Measurements from ENCODE around the gene HDAC11.
"Not testable (repeated sequence)": the region's sequence is repeated elsewhere in the genome, so short reads cannot be mapped to it uniquely, and the experiment has no call there.

The HDAC11 gene

GRCh38 chr3:13493867-13494441 lies 13.8 kb downstream of the HDAC11 start:
- no peak for DNase-seq

GRCh38 chr3:13494463-13495350 lies 14.6 kb downstream of the HDAC11 start:
- DNase-seq: no peak

DNA sequence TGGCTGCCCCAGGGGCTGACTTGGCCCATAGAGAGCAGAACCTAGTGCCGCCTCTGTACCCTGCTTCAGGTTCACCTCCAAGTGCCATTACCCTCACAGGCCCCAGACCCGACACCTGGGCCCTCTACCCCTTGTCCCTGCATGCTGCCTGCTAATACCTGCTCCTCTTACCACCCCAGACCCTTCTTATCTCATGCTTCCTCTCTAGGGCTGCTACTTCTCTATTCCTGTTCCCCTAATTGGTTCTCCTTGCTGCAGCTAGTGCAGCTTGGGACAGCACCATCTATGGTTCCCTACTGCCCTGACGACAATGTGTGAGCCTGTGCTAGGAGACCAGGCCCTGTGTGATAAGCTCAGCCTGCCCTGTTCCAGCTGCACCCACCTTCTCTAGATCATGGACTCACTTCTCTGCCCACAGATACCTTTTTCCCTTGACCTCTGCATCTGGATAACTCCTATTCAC lies 15.3 kb downstream of the HDAC11 start:
- no peak for DNase-seq

GRCh38 chr3:13495921-13496723 lies 16.0 kb downstream of the HDAC11 start:
- DNase-seq: peak in 1 of 2 experiments; percentile 43

GRCh38 chr3:13496879-13497278 lies 16.8 kb downstream of the HDAC11 start:
- DNase-seq: no peak

GRCh38 chr3:13497386-13497785 lies 17.3 kb downstream of the HDAC11 start:
- DNase-seq: no peak

- no peak for DNase-seq
Observed at GRCh38 chr3:13498354-13499060, 18.4 kb downstream of the HDAC11 start.

DNA sequence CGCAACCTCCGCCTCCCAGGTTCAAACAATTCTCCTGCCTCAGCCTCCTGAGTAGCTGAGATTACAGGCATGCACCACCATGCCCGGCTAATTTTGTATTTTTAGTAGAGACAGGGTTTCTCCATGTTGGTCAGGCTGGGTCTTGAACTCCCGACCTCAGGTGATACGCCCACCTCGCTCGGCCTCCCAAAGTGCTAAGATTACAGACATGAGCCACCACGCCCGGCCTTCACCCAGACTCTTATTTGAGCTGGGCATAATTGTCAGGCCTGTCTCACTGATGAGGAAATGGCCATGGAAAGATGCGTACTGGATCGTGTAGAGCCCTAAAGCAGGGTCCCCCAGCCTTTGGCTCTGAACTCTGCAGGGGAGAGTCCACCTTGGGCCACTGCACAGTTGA lies 19.1 kb downstream of the HDAC11 start:
- not testable (repeated sequence) for DNase-seq

GRCh38 chr3:13500133-13500885 lies 20.2 kb downstream of the HDAC11 start:
- DNase-seq: no peak

DNA sequence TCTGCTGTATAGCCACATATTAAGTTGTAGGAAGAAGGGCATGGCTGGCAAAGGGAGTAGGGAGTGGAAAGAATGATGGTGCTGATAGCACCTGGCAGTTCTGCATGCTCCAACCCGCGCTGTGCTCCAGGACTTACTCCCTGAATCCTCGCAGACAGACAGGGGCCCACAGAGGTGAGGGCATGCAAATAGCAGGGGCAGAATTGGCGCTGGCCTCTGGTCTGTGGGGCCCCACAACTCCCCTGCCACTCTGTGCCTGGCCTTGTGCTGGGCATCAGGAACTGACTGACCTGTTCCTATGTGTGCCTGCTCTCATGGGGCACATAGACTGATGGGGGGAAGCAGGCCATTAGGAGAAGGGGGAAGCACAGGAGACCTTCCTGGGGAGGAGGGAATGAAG lies 20.9 kb downstream of the HDAC11 start:
- DNase-seq: no peak

DNA sequence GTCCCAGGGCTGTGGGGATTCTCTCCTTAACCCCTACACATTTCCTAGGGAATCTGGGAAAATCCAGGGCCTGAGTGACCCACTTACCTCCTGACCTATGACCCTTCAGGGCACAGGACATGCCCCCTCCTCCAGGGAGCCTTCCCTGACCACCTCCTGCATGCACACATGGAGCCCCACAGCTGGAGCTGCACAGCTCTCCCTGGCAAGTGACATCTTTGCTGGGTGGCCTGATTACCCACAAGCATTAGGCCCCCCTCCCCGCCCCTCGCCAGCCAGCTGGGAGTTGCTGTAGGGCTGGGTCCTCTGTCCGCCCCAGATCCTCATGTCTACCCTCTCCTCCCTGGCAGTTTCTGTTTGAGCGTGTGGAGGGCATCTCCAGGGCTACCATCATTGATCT lies 21.4 kb downstream of the HDAC11 start:
- DNase-seq: no peak

DNA sequence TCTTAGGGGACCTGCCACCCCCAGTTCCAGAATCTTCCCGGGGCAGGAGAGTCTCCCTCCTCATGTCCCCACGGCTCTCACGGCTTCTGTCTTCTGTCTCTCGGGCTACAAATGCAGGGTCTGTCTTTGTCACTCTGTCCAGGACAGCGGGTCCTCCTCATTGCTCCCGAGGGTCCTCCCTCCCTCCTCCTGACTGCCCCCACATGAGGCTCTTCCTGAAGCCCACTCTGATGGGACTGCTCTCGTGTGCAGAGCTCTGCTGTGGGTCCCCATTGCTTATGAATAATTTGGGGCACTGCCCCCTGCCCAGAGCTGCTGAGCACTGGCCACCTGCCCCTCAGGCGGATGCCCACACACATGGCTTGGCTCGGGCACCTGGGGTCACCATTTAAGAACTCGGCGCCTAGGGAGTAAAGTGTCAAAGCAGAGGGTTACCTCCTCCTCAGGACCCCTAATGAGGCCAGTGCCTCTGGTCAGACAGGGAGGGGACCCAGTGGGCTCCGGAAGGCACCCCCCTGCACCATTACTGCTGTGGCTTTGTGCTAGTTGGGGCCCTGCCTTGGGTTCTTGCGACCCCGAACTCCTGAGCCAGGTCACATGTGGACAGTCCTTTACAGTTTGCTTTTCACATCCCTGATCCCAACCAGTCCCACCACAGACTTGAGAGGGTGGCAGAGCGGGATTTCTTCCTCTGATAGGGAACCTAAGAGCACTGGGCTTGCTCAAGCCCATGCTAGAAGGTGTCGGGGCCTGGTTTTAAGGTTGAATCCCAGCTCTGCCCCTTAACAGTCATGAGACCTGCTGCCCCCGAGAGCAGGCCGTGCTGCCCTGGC lies 22.1 kb downstream of the HDAC11 start:
- DNase-seq: no peak

DNA sequence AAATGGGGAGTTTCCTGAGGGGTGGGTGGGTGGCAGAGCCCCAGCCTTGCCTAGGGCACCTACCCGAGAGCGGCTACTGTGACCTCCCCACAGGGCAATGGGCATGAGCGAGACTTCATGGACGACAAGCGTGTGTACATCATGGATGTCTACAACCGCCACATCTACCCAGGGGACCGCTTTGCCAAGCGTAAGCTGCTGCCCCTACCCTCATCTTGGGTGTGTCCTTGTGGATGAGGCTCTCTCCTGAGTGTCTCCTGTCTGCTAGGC lies 22.6 kb downstream of the HDAC11 start:
- DNase-seq: no peak

GRCh38 chr3:13504161-13504831 lies 24.2 kb downstream of the HDAC11 start:
- no peak for DNase-seq

GRCh38 chr3:13505147-13506130 lies 25.3 kb downstream of the HDAC11 start:
- DNase-seq: no peak

DNA sequence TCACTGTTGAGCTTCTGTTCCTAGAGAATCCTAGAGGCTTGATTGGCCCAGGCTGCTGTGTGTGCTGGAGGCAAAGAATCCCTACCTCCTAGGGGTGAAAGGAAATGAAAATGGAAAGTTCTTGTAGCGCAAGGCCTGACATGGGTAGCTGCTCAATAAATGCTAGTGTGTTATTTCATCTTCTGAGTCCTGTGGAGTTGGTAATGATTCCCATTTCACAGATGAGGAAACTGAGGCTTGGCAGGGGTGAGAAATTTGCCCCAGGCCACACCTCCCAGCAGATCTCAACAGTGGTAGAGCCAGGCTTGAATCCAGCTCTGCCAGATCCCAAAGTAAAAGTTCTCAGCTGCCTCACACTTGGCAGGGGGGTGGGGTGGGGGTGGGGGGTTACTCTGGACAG lies 26.1 kb downstream of the HDAC11 start:
- no peak for DNase-seq

GRCh38 chr3:13506680-13507079 lies 26.6 kb downstream of the HDAC11 start:
- no peak for DNase-seq

DNA sequence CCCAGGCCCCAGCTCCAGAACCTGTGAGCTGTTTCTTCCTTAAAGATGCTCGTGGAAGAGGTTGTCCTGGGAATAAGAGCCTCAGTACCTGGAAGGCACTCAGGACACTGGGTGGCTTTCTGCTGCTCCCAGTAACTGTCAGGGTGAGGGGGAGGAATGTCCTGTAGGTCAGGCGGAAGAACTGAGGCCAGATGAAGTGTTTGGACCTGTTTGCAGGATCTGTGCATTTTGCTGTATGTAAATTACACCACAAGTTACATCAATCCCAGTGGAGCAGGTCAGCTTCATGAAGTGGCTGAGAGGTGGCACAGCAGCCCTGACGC lies 27.1 kb downstream of the HDAC11 start:
- DNase-seq: no peak

DNA sequence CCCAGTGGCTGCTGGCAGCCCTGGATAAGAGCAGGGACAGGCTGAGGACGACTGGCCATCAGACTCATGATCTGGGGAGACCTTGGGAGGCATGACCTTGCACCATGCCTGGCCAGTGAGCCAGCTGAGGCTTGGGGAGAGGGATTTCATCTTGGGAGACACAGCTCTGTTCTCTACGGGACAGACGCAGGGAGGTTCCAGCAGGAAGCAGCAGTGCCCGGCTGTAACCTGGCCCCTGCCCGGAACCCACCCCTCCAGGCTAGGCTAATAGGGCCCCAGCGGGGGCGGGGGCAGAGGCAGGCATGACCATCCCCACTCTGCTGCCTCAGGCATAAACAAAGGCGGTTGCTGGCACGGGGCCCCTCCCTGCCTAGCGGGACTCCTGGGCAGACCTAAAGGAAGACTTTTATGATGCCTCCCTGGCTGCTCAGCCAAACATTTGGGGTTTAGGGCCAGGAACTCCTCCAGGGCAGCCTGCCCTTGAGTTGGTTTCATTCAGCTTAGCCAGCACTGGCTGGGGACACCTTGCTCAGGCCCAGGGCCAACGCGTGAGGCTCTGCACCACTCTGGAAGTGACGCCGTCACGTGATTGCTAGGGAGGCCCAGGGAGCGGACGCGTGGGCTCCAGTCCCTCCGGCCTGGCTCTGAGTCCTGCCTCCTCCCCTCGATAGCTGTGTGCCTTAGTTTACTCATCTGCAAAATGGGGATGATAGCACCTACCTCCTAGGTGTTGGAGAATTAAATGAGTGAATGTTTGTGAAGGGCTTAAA lies 27.6 kb downstream of the HDAC11 start:
- no peak for DNase-seq

Data from NCI-H1930 (cell line).